ENCODE results near the gene CBX4. TPM values are rescaled to one million over a fixed set of nuclear protein-coding genes. Genes with fewer than 3 reads are reported as not detected.

Gene CBX4
- total and polyA plus RNA-seq, 10 of the 15 experiments (the other 5 are each of a cell fraction or from before 2014, with no cell fraction given), result 0.69 to 24.6 (median 4.2) TPM

DNA sequence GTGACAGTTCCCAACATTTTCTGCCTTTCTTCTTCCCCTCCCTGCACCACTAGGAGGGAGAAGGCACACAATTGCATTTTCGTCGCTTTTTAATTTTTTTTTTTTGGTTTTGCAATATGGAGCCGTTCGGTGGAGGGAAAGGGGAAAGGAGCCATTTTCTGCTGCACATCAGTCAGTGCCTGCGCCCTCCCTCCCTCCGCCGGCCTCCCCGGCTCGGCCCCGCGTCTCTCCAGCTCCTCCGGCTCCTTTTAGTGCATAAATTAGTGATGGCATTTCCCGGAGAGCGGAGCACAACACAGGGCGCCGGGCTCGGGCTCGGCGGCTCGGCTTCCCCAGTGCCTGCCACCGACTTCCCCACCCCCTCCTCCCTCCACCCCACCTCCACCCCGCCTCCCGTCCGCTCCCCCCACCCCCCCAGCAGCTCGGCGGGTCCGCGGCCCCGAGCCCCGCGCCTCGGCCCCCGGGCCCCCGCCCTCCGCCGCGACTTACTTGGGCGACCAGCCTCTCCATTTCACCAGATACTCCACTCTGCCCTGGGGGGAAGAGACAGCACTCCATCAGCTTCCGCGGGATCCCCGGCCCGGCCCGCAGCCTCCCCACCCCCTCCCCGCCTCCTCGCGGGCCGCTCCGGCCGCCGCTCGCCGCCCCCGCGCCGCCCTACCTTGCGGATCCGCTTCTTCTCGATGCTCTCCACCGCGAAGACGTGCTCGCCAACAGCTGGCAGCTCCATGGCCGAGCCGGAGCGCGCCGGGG is 542 bp downstream of the CBX4 start (continued):
- TF ChIP-seq, protein P1, sequence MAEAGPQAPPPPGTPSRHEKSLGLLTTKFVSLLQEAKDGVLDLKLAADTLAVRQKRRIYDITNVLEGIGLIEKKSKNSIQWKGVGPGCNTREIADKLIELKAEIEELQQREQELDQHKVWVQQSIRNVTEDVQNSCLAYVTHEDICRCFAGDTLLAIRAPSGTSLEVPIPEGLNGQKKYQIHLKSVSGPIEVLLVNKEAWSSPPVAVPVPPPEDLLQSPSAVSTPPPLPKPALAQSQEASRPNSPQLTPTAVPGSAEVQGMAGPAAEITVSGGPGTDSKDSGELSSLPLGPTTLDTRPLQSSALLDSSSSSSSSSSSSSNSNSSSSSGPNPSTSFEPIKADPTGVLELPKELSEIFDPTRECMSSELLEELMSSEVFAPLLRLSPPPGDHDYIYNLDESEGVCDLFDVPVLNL (IDR thresholded peaks at IDR 0.05; ENCODE audit: low read depth, low read length), result no peak
- 0 out of 2 replicates have a peak, but pooled peaks have one; percentile 10 for TF ChIP-seq HDAC2 (IDR thresholded peaks at IDR 0.05)
- TF ChIP-seq, protein P2, sequence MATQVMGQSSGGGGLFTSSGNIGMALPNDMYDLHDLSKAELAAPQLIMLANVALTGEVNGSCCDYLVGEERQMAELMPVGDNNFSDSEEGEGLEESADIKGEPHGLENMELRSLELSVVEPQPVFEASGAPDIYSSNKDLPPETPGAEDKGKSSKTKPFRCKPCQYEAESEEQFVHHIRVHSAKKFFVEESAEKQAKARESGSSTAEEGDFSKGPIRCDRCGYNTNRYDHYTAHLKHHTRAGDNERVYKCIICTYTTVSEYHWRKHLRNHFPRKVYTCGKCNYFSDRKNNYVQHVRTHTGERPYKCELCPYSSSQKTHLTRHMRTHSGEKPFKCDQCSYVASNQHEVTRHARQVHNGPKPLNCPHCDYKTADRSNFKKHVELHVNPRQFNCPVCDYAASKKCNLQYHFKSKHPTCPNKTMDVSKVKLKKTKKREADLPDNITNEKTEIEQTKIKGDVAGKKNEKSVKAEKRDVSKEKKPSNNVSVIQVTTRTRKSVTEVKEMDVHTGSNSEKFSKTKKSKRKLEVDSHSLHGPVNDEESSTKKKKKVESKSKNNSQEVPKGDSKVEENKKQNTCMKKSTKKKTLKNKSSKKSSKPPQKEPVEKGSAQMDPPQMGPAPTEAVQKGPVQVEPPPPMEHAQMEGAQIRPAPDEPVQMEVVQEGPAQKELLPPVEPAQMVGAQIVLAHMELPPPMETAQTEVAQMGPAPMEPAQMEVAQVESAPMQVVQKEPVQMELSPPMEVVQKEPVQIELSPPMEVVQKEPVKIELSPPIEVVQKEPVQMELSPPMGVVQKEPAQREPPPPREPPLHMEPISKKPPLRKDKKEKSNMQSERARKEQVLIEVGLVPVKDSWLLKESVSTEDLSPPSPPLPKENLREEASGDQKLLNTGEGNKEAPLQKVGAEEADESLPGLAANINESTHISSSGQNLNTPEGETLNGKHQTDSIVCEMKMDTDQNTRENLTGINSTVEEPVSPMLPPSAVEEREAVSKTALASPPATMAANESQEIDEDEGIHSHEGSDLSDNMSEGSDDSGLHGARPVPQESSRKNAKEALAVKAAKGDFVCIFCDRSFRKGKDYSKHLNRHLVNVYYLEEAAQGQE (IDR thresholded peaks at IDR 0.05; ENCODE audit: low read depth, low read length), result no peak
- TF ChIP-seq IRF4 (IDR thresholded peaks at IDR 0.05; ENCODE audit: low read depth, low read length), result no peak
- no peak for TF ChIP-seq WRNIP1 (IDR thresholded peaks at IDR 0.05; ENCODE audit: borderline replicate concordance, low read depth, low read length)
- TF ChIP-seq IKZF1 (conservative IDR thresholded peaks at IDR 0.05), result no peak
- TF ChIP-seq SPI1 (IDR thresholded peaks at IDR 0.05; ENCODE audit: borderline replicate concordance, insufficient read depth, low read depth, low read length), result no peak
- TF ChIP-seq FOXM1 (IDR thresholded peaks at IDR 0.05; ENCODE audit: low read depth, low read length), result no peak
- no peak for TF ChIP-seq MYC (IDR thresholded peaks at IDR 0.05; ENCODE audit: insufficient read depth, insufficient read length, insufficient replicate concordance, low read length, severe bottlenecking)
- TF ChIP-seq, protein P3, sequence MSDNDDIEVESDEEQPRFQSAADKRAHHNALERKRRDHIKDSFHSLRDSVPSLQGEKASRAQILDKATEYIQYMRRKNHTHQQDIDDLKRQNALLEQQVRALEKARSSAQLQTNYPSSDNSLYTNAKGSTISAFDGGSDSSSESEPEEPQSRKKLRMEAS (IDR thresholded peaks at IDR 0.05; ENCODE audit: low read depth, low read length), result no peak
- no peak for TF ChIP-seq PAX8 (IDR thresholded peaks at IDR 0.05)
- TF ChIP-seq, protein P4, sequence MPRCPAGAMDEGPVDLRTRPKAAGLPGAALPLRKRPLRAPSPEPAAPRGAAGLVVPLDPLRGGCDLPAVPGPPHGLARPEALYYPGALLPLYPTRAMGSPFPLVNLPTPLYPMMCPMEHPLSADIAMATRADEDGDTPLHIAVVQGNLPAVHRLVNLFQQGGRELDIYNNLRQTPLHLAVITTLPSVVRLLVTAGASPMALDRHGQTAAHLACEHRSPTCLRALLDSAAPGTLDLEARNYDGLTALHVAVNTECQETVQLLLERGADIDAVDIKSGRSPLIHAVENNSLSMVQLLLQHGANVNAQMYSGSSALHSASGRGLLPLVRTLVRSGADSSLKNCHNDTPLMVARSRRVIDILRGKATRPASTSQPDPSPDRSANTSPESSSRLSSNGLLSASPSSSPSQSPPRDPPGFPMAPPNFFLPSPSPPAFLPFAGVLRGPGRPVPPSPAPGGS (IDR thresholded peaks at IDR 0.05; ENCODE audit: borderline replicate concordance, insufficient read depth, low read depth, low read length, poor library complexity, severe bottlenecking), result no peak
- TF ChIP-seq, protein P5, sequence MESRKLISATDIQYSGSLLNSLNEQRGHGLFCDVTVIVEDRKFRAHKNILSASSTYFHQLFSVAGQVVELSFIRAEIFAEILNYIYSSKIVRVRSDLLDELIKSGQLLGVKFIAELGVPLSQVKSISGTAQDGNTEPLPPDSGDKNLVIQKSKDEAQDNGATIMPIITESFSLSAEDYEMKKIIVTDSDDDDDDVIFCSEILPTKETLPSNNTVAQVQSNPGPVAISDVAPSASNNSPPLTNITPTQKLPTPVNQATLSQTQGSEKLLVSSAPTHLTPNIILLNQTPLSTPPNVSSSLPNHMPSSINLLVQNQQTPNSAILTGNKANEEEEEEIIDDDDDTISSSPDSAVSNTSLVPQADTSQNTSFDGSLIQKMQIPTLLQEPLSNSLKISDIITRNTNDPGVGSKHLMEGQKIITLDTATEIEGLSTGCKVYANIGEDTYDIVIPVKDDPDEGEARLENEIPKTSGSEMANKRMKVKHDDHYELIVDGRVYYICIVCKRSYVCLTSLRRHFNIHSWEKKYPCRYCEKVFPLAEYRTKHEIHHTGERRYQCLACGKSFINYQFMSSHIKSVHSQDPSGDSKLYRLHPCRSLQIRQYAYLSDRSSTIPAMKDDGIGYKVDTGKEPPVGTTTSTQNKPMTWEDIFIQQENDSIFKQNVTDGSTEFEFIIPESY (IDR thresholded peaks at IDR 0.05), result no peak
- no peak for TF ChIP-seq ATF7 (IDR thresholded peaks at IDR 0.05; ENCODE audit: low read depth)
- TF ChIP-seq NR2C1 (IDR thresholded peaks at IDR 0.05), result no peak
- TF ChIP-seq CREM (IDR thresholded peaks at IDR 0.05; ENCODE audit: low read depth), result no peak
- TF ChIP-seq SUZ12 (IDR thresholded peaks at IDR 0.05; ENCODE audit: unreplicated experiment), result no peak
- no peak for TF ChIP-seq ZSCAN29 (IDR thresholded peaks at IDR 0.05)
- TF ChIP-seq ETV6 (conservative IDR thresholded peaks at IDR 0.05 in 1 of 2, IDR thresholded peaks at IDR 0.05 in 1 of 2; ENCODE audit: borderline replicate concordance in 1 of 2, low read depth in 1 of 2), result no peak
- no peak for TF ChIP-seq BRCA1 (IDR thresholded peaks at IDR 0.05; ENCODE audit: low read depth, low read length)
